GM21619 (cell line): ENCODE results near the gene PM20D2.

ENCODE experiments used
- ATAC-seq: cut with Tn5 transposase; IDR thresholded peaks from one replicate; pipeline ENCODE4 v1.9.1; 2021; ENCODE audit not compliant: unreplicated experiment

The PM20D2 gene

DNA sequence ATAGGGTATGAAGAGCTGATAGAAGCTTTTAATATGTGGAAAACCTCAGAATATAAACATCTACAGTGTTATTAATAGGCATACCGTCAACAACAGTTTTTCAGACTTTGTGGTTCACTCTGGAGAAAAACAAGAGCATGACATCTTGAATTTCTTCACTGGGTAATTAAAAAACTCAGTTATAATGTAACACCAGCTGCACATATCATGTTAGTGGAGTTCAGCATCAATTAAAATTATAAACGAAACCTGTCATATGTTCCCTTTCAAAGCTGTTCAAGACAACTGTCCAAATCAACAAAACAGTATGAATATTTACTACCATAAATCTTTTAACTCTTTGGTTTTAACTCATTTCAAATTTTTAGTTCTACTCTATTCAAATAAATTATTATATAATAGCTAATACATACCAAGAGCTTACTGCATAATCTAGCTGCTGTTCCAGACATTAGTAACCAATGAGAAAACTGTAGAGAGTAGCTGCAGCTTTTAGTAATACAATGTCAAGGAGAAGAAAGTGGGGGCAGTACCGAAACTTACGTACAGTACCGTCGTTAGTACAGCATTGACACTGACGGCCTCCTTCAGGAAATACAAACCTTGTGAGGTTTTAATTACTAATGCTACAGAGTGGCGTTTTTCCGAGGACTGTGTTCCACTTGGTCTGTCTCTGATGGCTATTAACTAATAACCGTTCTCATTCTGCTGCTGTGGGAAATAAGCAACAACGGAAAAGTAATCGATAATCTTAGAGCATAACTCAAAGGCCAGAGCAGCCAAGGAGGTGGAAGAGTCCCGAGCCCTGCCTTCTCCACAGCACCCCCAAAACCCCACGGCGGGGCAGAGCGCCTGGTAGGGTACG lies 532 bp upstream of the PM20D2 start:
- ATAC-seq: peak; percentile 63

DNA sequence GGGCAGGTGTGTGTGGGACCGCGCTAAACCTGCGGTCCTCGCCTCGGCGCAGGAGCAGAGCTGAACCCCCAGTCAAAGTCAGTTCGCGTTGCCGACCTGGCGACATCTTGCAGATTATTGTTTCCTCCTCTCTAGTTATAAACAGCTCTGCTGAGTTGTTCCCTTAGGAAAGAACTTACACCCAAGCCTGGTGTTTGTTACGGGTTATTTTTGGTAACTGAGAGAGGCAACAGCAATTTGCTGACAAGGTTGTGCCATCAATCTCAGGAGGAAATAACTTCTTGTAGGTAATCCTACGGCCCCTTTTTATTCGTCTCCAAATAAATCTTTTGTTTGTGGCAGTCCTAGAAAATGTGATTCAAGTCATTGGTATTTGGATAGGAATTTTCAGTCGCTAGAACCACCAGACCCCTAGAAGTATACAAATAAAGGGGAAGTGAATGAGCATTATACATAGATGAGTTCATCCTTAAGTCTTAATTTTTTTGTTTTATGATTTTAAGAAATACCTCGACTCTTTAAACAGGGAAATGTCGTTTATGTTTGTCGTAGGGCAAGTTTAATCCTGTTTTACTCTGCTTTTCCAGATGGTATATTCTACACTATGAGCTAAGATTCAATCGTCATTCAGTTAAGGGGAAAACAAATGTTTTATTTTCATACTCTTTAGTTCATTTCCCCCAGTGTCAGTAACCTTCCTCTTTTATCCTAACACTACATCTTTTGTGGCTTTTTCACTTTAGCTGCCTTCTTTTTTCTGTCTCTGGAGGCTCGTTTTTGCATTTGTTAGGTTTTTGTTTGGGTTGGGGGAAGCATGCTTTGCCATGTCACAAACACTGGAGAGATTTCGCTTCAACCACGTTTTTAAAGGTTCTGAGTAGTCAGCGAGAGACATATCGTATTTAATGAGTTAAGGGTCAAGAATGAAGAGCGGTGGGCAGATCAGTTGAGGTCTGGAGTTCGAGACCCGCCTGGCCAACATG lies 1.2 kb downstream of the PM20D2 start:
- ATAC-seq: peak; percentile 30

DNA sequence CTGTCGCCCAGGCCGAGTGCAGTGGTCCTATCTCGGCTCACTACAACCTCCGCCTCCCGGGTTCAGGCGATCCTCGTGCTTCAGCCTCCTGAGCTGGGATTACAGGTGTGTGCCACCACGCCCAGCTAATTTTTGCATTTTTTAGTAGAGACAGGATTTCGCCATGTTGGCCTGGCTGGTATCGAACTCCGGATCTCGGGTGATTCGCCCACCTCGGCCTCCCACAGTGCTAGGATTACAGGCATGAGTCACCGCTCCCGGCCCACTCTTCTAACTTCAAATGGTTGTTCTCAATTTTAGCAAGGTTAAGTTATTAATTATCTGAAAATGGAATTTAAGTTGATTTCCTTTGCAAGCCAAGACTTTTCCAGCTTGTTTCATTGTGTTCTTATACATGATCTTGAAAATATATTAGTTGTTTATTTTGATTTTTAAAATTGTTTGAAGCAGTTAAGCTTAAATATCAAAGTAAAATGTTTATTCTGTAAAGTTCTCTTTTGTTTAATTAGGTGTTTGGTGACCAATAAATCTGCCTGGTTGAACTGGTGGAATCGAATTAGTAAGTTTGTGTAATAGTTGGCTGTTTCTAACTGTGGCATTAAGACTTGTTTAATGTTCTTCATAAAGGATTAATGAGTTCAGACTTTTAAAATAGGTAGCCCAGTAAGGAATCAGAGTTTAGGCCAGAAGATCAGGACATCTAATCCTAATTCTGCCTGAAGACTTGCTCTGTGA lies 2.3 kb downstream of the PM20D2 start:
- ATAC-seq: no peak

- ATAC-seq: no peak
Observed at GRCh38 chr6:89154131-89154530, 8.3 kb downstream of the PM20D2 start.

- no peak for ATAC-seq
Observed at GRCh38 chr6:89160331-89161092, 14.7 kb downstream of the PM20D2 start.

- ATAC-seq: no peak
Observed at GRCh38 chr6:89161326-89162046, 15.6 kb downstream of the PM20D2 start.

GRCh38 chr6:89162047-89162371 lies 16.2 kb downstream of the PM20D2 start:
- ATAC-seq: no peak

- ATAC-seq: no peak
Observed at GRCh38 chr6:89172131-89172530, 26.3 kb downstream of the PM20D2 start.

DNA sequence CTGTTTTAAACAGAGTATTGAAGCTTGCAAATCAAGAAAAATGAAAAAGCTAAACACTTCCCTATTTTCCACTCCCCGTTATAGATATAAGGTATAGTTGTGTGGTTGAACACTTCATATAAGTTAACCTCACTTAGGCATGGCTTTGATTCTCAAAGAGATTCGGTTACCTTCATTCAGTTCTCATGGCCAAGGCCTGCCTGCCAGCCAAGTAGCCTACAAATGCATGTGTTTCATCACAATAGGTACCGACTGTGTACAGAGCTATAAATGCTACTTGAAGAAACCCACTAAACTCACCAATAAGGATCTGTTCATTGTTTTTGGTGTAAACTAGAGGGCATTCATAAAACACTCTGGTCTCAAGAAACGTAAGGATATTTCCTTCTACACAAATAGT lies 27.8 kb downstream of the PM20D2 start:
- ATAC-seq: no peak

DNA sequence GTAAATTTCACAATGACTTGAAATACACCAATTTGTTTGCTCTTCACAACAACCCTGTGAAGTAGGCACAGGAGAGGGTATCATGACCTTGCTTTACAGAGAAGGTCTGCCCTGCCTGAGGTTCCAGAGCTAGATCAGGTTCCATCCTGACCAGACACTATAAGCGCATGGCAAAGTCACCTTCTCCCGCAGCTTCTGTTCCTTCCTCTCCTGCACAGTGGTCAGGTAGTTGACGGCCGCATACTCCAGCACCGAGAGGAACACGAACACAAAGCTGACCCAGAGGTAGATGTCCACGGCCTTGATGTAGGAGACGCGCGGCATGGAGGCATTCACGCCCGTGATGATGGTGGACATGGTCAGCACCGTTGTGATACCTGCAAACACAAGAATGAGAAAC lies 34.3 kb downstream of the PM20D2 start:
- no peak for ATAC-seq

DNA sequence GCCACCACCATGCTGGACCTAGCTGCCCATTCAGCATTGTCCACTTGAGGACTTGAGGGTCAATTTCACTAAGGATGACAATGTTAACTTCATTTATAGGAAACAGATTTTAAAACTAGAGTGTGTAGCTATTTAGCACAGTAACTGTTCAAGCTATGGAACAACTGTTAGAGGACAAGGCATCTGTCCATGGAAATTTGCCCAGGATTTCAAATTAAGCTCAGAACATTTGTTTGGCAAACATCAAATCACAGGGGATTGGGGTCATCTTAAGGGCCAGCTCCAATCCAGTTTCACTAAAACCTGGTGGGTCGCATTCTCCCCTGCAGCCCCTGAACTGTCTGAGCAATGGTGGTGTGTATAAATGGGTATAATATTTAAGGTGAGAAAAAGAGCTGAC lies 35.1 kb downstream of the PM20D2 start:
- ATAC-seq: no peak

GRCh38 chr6:89183294-89183693 lies 37.4 kb downstream of the PM20D2 start:
- ATAC-seq: no peak

GRCh38 chr6:89184344-89184743 lies 38.5 kb downstream of the PM20D2 start:
- no peak for ATAC-seq

GRCh38 chr6:89186762-89187161 lies 40.9 kb downstream of the PM20D2 start:
- ATAC-seq: no peak

DNA sequence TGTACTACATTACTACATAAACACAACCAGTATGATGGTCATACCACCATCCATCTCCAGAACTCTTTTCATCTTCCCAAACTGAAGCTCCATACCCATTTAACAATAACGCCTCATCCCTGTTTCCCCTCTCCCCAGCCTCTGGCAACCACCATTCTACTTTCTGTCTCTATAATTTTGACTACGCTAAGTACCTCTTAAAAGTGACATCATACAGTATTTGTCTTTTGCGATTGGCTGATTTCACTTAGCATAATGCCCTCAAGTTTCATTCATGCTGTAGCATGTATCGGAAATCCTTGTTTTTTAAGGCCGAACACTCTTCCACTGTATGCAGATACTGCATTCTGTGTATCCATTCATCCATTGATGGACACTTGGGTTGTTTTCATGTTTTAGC lies 41.6 kb downstream of the PM20D2 start:
- ATAC-seq: no peak

DNA sequence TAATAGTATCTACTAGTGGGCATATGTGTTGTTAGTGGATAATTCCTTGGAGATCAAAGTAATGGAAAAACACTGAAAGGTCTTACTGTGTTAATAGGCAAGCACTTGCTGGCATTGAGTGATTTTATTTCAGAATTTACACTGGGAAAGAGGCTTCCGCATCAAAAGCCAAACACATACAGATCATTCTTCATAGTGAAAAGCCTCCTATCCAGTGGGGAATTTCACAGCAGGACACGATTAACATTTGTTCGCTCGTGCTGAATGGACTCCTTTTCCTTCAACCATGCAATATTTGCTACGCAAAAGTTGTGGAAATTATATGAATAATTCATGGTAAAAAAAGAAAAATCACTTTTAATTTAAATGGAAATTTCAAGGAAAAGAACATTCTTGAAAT lies 44.9 kb downstream of the PM20D2 start:
- ATAC-seq: no peak

GRCh38 chr6:89194559-89194958 lies 48.7 kb downstream of the PM20D2 start:
- ATAC-seq: no peak

GRCh38 chr6:89197141-89197540 lies 51.3 kb downstream of the PM20D2 start:
- ATAC-seq: no peak

GRCh38 chr6:89198235-89198634 lies 52.4 kb downstream of the PM20D2 start:
- no peak for ATAC-seq

DNA sequence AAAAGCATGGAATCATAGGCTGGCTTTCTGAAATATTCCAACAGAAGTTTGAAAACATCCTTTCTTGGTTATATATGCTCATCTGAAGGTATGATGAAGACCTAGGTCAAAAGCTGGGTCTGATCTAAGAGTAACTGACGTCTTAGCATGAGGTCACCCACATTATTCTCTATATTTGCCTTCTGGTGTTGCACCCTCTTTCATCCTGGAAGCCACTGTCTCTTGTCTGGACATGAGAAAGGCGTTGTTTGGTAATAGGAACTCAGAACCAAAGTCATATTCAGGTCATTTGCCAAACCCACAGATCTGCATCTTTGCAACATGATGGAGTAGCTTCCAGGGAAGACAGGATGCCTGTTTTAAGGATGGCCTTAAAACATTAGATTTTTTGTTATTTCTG lies 53.7 kb downstream of the PM20D2 start:
- ATAC-seq: no peak
